Colonic mucosa (tissue), 2 donors: ENCODE measurements around the gene NOS1AP. TPM values are rescaled to one million over a fixed set of nuclear protein-coding genes. Genes with fewer than 3 reads are reported as not detected.

Experiments used
- microRNA-seq: library from miRNA; unstranded; fragments of <30 nt; microRNA quantifications from one replicate; pipeline ENCODE4, GENCODE V29; 2019
- total RNA-seq, 2 donors: library from RNA; stranded (reverse); fragmentation: NEBNext Ultra II Directional in 1 of 2; extraction: Animal tissue kit (Norgen Biotek cat#: 25700) in 1 of 2; gene quantifications; one replicate each; pipeline ENCODE4 v1.2.1, GENCODE V29; 2021
- donor health status: DM: no; HTN: no; CAD: no.
- donor health status: DM: no; HTN: no; CAD: no.

Gene NOS1AP
- total RNA-seq, 2 donors from 2014 or later = 9.0 to 14.4 TPM

Small RNAs within 50 kb of the gene (microRNA-seq; reads per million reads assigned to microRNA genes)
- gene MIR4654 (not detected), gene MIR556 (22.1 reads per million, percentile 30 among the genes with 10 or more reads in this experiment)

Other genes with a start within 250 kb of the NOS1AP start
- gene OLFML2B, start 45.8 kb upstream of the NOS1AP start, total RNA-seq = 1 to 10 TPM in 1 of 2 donors, under 1 TPM in 1; 0.57 to 5.2 TPM